ACC112 (cell line): Measurements from ENCODE around the gene SDK2.

Source experiments
- H2AFZ ChIP-seq: fragments of 200-600 bp; sonication (generic); one replicate; pipeline ENCODE4 v1.6.0; 2017; ENCODE audit warnings: antibody characterized with exemption, low read length; ENCODE audit not compliant: unreplicated experiment
- H3K27ac ChIP-seq: fragments of 200-600 bp; sonication (generic); 2 replicates; pipeline ENCODE4 v1.5.1; 2014; ENCODE audit warnings: low read depth, mild to moderate bottlenecking, antibody characterized with exemption, low read length, moderate library complexity
- H3K27me3 ChIP-seq: fragments of 200-600 bp; sonication (generic); 2 replicates; pipeline ENCODE4 v1.6.1; 2014; ENCODE audit warnings: mild to moderate bottlenecking, antibody characterized with exemption, low read length, moderate library complexity, mixed read lengths; ENCODE audit not compliant: insufficient read depth
- H3K36me3 ChIP-seq: fragments of 200-600 bp; sonication (generic); 2 replicates; pipeline ENCODE4 v1.6.1; 2016; ENCODE audit warnings: mild to moderate bottlenecking, antibody characterized with exemption, low read length, moderate library complexity, mixed read lengths; ENCODE audit not compliant: insufficient read depth
- H3K4me1 ChIP-seq: fragments of 200-600 bp; sonication (generic); one replicate; pipeline ENCODE4 v1.6.1; 2016; ENCODE audit warnings: low read length, mixed read lengths; ENCODE audit not compliant: insufficient read depth, unreplicated experiment, control insufficient read depth
- H3K4me3 ChIP-seq: fragments of 200-600 bp; sonication (generic); 2 replicates; pipeline ENCODE4 v1.5.1; 2014; ENCODE audit warnings: mild to moderate bottlenecking, low read depth, low read length
- H3K79me2 ChIP-seq: fragments of 200-600 bp; sonication (generic); one replicate; pipeline ENCODE4 v1.6.0; 2016; ENCODE audit warnings: low read length; ENCODE audit not compliant: control insufficient read depth, unreplicated experiment, insufficient read depth

Gene SDK2

GRCh38 chr17:73555199-73555960 is 88.9 kb downstream of the SDK2 start:
- Histone ChIP-seq H3K36me3 (no peaks in the 10 kb centered on the region), H2AFZ (no peak overlapping the region), H3K79me2 (no peaks in the 10 kb centered on the region), H3K27ac (no peak overlapping the region), H3K4me1 (no peaks in the 10 kb centered on the region), H3K27me3 (no peaks in the 10 kb centered on the region), H3K4me3 (no peak overlapping the region)

- H2AFZ ChIP-seq = no peak overlapping the region
- H3K27me3 ChIP-seq = no peaks in the 10 kb centered on the region
- no peaks in the 10 kb centered on the region for H3K36me3 ChIP-seq
- H3K79me2 ChIP-seq = no peaks in the 10 kb centered on the region
- no peaks in the 10 kb centered on the region for H3K4me1 ChIP-seq
- H3K4me3 ChIP-seq = no peak overlapping the region
- no peak overlapping the region for H3K27ac ChIP-seq
Observed at GRCh38 chr17:73554498-73554897, 89.7 kb downstream of the SDK2 start.

- no peak overlapping the region for H2AFZ ChIP-seq
- H3K4me1 ChIP-seq = no peaks in the 10 kb centered on the region
- H3K79me2 ChIP-seq = no peaks in the 10 kb centered on the region
- no peaks in the 10 kb centered on the region for H3K36me3 ChIP-seq
- H3K27me3 ChIP-seq = no peaks in the 10 kb centered on the region
- H3K27ac ChIP-seq = no peak overlapping the region
- no peak overlapping the region for H3K4me3 ChIP-seq
Observed at GRCh38 chr17:73553311-73553710, 90.9 kb downstream of the SDK2 start.

- Histone ChIP-seq H3K36me3 (no peaks in the 10 kb centered on the region), H3K27me3 (no peaks in the 10 kb centered on the region), H3K27ac (no peak overlapping the region)
Observed at GRCh38 chr17:73552300-73553048, 91.8 kb downstream of the SDK2 start.

GRCh38 chr17:73551759-73552158 is 92.5 kb downstream of the SDK2 start:
- H2AFZ ChIP-seq = no peak overlapping the region
- no peaks in the 10 kb centered on the region for H3K36me3 ChIP-seq
- no peaks in the 10 kb centered on the region for H3K4me1 ChIP-seq
- H3K79me2 ChIP-seq = no peaks in the 10 kb centered on the region
- H3K4me3 ChIP-seq = no peak overlapping the region
- no peaks in the 10 kb centered on the region for H3K27me3 ChIP-seq
- no peak overlapping the region for H3K27ac ChIP-seq

More at GRCh38 chr17:73552300-73553048, 91.8 kb downstream of the SDK2 start:
- H2AFZ ChIP-seq = no peak overlapping the region
- no peak overlapping the region for H3K4me3 ChIP-seq
- H3K4me1 ChIP-seq = no peaks in the 10 kb centered on the region
- no peaks in the 10 kb centered on the region for H3K79me2 ChIP-seq

- Histone ChIP-seq H3K79me2 (no peaks in the 10 kb centered on the region), H3K27ac (no peak overlapping the region), H3K27me3 (no peaks in the 10 kb centered on the region), H3K36me3 (no peaks in the 10 kb centered on the region), H3K4me1 (no peaks in the 10 kb centered on the region), H2AFZ (no peak overlapping the region), H3K4me3 (no peak overlapping the region)
Observed at GRCh38 chr17:73551144-73551543, 93.1 kb downstream of the SDK2 start.

- Histone ChIP-seq H3K4me3 (no peak overlapping the region), H3K36me3 (no peaks in the 10 kb centered on the region), H3K79me2 (no peaks in the 10 kb centered on the region), H2AFZ (no peak overlapping the region), H3K27ac (no peak overlapping the region), H3K4me1 (no peaks in the 10 kb centered on the region), H3K27me3 (no peaks in the 10 kb centered on the region)
Observed at GRCh38 chr17:73550556-73550955, 93.7 kb downstream of the SDK2 start.

GRCh38 chr17:73549841-73550430 is 94.3 kb downstream of the SDK2 start:
- Histone ChIP-seq H3K27me3 (no peaks in the 10 kb centered on the region), H3K27ac (no peak overlapping the region), H3K4me1 (no peaks in the 10 kb centered on the region)

GRCh38 chr17:73548620-73549311 is 95.5 kb downstream of the SDK2 start:
- Histone ChIP-seq H3K27me3 (no peaks in the 10 kb centered on the region), H3K4me3 (no peak overlapping the region), H3K27ac (no peak overlapping the region), H2AFZ (no peak overlapping the region), H3K36me3 (no peaks in the 10 kb centered on the region), H3K79me2 (no peaks in the 10 kb centered on the region), H3K4me1 (no peaks in the 10 kb centered on the region)

More at GRCh38 chr17:73549841-73550430, 94.3 kb downstream of the SDK2 start:
- Histone ChIP-seq H2AFZ (no peak overlapping the region), H3K79me2 (no peaks in the 10 kb centered on the region), H3K4me3 (no peak overlapping the region), H3K36me3 (no peaks in the 10 kb centered on the region)

GRCh38 chr17:73547790-73548189 is 96.5 kb downstream of the SDK2 start:
- no peak overlapping the region for H2AFZ ChIP-seq
- H3K27ac ChIP-seq = no peak overlapping the region
- H3K27me3 ChIP-seq = no peaks in the 10 kb centered on the region
- no peaks in the 10 kb centered on the region for H3K79me2 ChIP-seq
- H3K36me3 ChIP-seq = no peaks in the 10 kb centered on the region
- H3K4me3 ChIP-seq = no peak overlapping the region
- H3K4me1 ChIP-seq = no peaks in the 10 kb centered on the region
